Activated B cell treated with CpG ODN at 0.5 μM for 24 hours (primary cell): ENCODE data around the gene DNAJC15. TPM values are rescaled to one million over a fixed set of nuclear protein-coding genes. Genes with fewer than 3 reads are reported as not detected.

Experiments used
- ATAC-seq: fragments of 200-7000 bp; cut with Tn5 transposase; one replicate; pipeline ENCODE4 v1.10.0; 2021; ENCODE audit warnings: low read depth, mild to moderate bottlenecking, moderate library complexity
- CTCF ChIA-PET: fragments of 350-600 bp; sonication (Branson Sonifier 250); formaldehyde crosslinking; loops from one replicate; lab custom pipeline; 2021; ENCODE audit warnings: antibody characterized with exemption; lab: Charles Lee
- POLR2A ChIA-PET: fragments of 350-600 bp; sonication (Branson Sonifier 250); formaldehyde crosslinking; loops from one replicate; lab custom pipeline; 2021; ENCODE audit warnings: antibody characterized with exemption; lab: Charles Lee
- DNase-seq: peaks from one replicate; pipeline ENCODE4 v3.0.0; 2022
- H3K27ac Mint-ChIP-seq: one replicate; pipeline ENCODE4 v1.8.0; 2020; ENCODE audit warnings: mixed read lengths
- H3K27me3 Mint-ChIP-seq: one replicate; pipeline ENCODE4 v1.8.0; 2021; ENCODE audit warnings: mixed read lengths
- H3K36me3 Mint-ChIP-seq: one replicate; pipeline ENCODE4 v1.8.0; 2021; ENCODE audit warnings: low read depth, mixed read lengths
- H3K4me1 Mint-ChIP-seq: one replicate; pipeline ENCODE4 v1.8.0; 2021; ENCODE audit warnings: mixed read lengths
- H3K4me3 Mint-ChIP-seq: one replicate; pipeline ENCODE4 v1.8.0; 2020; ENCODE audit warnings: mild to moderate bottlenecking, mixed read lengths
- H3K9me3 Mint-ChIP-seq: one replicate; pipeline ENCODE4 v1.8.0; 2020; ENCODE audit warnings: mixed read lengths
- CTCF ChIP-seq: fragments of 200-600 bp; IDR thresholded peaks from one replicate; pipeline ENCODE4 v1.8.0; 2022; ENCODE audit warnings: antibody characterized with exemption, mild to moderate bottlenecking
- intact Hi-C: fragments of 100-400 bp; cut with micrococcal nuclease; formaldehyde crosslinking; loops from one replicate; pipeline ENCODE4 v1.15.1; 2024
- total RNA-seq: library from RNA; stranded (reverse); gene quantifications from 2 replicates; pipeline ENCODE4 v1.2.3, GENCODE V29; 2022

DNAJC15 gene
- total RNA-seq, 1 donor from 2014 or later: 19.1 TPM

GRCh38 chr13:43000676-43001075 is 22.7 kb upstream of the DNAJC15 start:
- ChIA-PET POLR2A (no interaction called here), CTCF (no interaction called here)
- no peak for TF ChIP-seq CTCF
- ATAC-seq (no peak), DNase-seq (no peak)
- intact Hi-C loops: no loop called here
- Mint-ChIP-seq H3K4me1 (peaks cover 14% of the 10 kb centered on the region), H3K9me3 (peaks cover 5% of the 10 kb centered on the region), H3K36me3 (no peaks in the 10 kb centered on the region), H3K27me3 (no peaks in the 10 kb centered on the region), H3K27ac (no peak overlapping the region), H3K4me3 (no peak overlapping the region)

DNA sequence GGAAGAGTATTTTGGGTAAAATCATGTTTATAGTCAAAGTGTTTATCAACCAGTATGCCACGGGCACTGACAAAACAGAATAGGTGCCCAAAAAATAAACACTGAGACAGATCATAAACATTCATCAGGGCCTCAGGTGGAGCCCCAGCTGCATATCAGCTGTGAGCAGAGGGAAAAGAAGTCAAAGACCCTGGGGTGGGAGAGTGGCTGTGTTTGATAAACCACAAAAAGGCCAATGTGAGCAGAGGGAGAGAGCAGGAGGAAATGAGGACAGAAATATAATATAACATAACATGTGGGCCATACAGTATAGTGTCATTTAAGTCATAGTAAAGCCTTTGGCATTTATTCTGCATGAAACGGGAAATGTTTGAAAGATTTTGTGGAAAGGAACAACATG is 21.4 kb upstream of the DNAJC15 start:
- intact Hi-C loops: no loop called here
- H3K27ac Mint-ChIP-seq: no peak overlapping the region
- POLR2A ChIA-PET: no interaction called here
- no peaks in the 10 kb centered on the region for H3K27me3 Mint-ChIP-seq
- DNase-seq (no peak), ATAC-seq (no peak)
- TF ChIP-seq CTCF: no peak
- peaks cover 6% of the 10 kb centered on the region for H3K4me1 Mint-ChIP-seq
- peaks cover 5% of the 10 kb centered on the region for H3K9me3 Mint-ChIP-seq
- H3K36me3 Mint-ChIP-seq: no peaks in the 10 kb centered on the region
- H3K4me3 Mint-ChIP-seq: no peak overlapping the region
- CTCF ChIA-PET: no interaction called here

DNA sequence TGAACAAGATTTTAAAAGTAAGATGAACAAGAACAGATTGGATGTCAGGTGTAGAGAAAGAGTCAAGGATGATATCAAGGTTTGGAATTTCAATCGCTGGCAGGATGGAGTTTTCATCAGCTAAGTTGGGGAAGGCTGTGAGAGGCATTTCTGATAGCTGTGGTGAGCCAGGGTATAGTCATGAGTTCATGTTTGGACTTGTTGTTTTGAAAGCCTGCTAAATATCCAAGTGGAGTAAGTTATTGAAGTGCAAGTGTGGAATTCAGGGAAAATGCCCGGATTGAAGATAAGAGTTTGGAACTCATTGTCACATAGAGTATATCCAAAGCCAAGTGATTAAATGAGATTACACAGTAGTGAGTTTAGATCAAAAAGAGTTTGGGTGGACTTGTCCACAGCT is 20.4 kb upstream of the DNAJC15 start:
- Mint-ChIP-seq H3K4me1 (no peaks in the 10 kb centered on the region), H3K27me3 (no peaks in the 10 kb centered on the region), H3K27ac (no peak overlapping the region), H3K4me3 (no peak overlapping the region), H3K36me3 (no peaks in the 10 kb centered on the region), H3K9me3 (peaks cover 5% of the 10 kb centered on the region)
- DNase-seq (no peak), ATAC-seq (no peak)
- CTCF ChIA-PET: no interaction called here
- intact Hi-C loops: no loop called here
- POLR2A ChIA-PET: no interaction called here
- TF ChIP-seq CTCF: no peak

DNA sequence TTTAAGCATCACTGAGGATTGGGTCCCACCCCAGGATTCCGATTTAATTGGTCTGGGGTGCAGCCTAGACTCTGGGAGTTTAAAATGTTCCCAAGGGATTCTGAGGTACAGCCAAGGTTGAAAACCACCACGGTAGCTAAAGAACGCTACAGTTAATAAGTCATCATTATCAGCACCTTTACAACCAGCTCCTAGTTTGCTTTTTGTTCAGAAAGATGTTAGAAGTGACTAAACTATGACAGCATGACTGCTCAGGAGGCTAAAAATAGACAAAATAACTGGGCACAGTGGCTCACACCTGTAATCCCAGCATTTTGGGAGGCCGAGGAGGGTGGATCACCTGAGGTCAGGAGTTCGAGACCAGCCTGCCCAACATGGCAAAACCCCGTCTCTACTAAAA is 19.7 kb upstream of the DNAJC15 start:
- no peak overlapping the region for H3K4me3 Mint-ChIP-seq
- peaks cover 5% of the 10 kb centered on the region for H3K9me3 Mint-ChIP-seq
- POLR2A ChIA-PET: no interaction called here
- DNase-seq (no peak), ATAC-seq (no peak)
- H3K27me3 Mint-ChIP-seq: no peaks in the 10 kb centered on the region
- no peak overlapping the region for H3K27ac Mint-ChIP-seq
- CTCF ChIA-PET: no interaction called here
- no peaks in the 10 kb centered on the region for H3K4me1 Mint-ChIP-seq
- no peaks in the 10 kb centered on the region for H3K36me3 Mint-ChIP-seq
- TF ChIP-seq CTCF: no peak
- intact Hi-C loops: no loop called here

DNA sequence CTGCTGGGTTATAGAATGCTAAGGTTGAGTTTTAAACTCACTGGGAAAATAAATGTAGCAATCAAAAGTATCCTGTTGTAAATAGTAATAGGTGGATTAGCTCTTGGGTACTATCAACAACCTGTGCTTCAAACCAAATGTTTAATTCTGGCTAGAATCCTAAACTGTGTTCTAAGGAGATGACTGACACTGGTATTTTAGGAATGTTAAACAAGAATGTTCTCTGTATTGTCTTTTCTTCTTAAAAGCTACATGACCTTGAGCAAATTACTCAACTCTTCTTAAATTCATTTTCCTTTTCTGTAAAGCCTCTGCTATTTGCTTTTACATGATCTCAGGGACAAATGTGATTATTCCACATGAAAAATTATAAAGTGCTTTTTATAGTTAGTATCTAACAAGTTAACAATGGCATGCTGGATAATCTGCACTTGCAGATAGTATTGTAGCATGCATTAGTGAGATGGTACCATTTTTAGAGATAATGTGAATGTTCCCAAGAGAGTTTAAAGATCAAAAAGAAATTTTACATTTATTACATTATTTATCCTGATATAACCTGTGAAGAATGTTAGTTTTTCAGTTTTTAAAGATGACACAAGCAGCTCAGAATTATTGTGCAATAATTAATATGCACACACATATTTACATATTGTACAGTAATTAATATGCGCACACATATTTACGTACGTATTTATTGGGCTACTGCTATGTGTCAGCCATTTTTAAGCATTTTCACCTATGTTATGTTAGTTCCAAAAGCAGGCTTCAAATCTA is 17.7 kb upstream of the DNAJC15 start:
- CTCF ChIA-PET: no interaction called here
- H3K36me3 Mint-ChIP-seq: no peaks in the 10 kb centered on the region
- ATAC-seq (no peak), DNase-seq (no peak)
- no peak for TF ChIP-seq CTCF
- no peak overlapping the region for H3K27ac Mint-ChIP-seq
- intact Hi-C loops: no loop called here
- H3K4me1 Mint-ChIP-seq: no peaks in the 10 kb centered on the region
- H3K9me3 Mint-ChIP-seq: peaks cover 5% of the 10 kb centered on the region
- no peak overlapping the region for H3K4me3 Mint-ChIP-seq
- H3K27me3 Mint-ChIP-seq: no peaks in the 10 kb centered on the region
- POLR2A ChIA-PET: no interaction called here
